ENCODE results near the gene EPHA10.

EPHA10 gene

GRCh38 chr1:37807555-37808368 lies 42.8 kb upstream of the EPHA10 start, which contains the start of the genes C1orf122 and YRDC:
Gene C1orf122 (plus strand): TSS chr1:37807790. CDS start chr1:37808405, 615 bp downstream.
Gene YRDC (minus strand): TSS chr1:37808208. CDS start chr1:37808180, 28 bp downstream.
- TF ChIP-seq, protein P1, sequence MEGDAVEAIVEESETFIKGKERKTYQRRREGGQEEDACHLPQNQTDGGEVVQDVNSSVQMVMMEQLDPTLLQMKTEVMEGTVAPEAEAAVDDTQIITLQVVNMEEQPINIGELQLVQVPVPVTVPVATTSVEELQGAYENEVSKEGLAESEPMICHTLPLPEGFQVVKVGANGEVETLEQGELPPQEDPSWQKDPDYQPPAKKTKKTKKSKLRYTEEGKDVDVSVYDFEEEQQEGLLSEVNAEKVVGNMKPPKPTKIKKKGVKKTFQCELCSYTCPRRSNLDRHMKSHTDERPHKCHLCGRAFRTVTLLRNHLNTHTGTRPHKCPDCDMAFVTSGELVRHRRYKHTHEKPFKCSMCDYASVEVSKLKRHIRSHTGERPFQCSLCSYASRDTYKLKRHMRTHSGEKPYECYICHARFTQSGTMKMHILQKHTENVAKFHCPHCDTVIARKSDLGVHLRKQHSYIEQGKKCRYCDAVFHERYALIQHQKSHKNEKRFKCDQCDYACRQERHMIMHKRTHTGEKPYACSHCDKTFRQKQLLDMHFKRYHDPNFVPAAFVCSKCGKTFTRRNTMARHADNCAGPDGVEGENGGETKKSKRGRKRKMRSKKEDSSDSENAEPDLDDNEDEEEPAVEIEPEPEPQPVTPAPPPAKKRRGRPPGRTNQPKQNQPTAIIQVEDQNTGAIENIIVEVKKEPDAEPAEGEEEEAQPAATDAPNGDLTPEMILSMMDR (IDR thresholded peaks at IDR 0.05; ENCODE audit: control insufficient read depth, insufficient read depth, low read depth, low read length, missing control alignments): no peak
- H3K4me3 ChIP-seq (ENCODE audit: control insufficient read depth, low read depth, low read length): peak within 1 kb of the TSS; percentile 78
- peak; percentile 56 for DNase-seq (ENCODE audit: low read depth)

DNA sequence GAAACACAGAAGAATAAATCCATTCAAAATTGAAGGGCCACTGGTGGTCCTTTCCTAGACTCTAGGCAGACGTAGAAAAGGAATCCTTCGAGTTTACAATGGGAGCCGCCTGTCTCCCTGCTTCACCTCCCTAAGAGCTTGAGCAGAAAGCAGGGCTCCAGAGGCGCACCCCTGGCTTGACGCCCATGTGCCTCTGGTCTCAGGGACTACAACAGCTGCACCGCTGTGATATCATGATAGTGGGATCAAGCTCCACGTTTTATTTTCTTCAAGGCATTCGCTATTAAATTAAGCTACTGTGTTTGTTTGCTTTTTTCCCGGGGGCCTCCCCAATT lies 42.3 kb upstream of the EPHA10 start:
- TF ChIP-seq, protein P1 (IDR thresholded peaks at IDR 0.05; ENCODE audit: control insufficient read depth, insufficient read depth, low read depth, low read length, missing control alignments): no peak
- no peak for DNase-seq (ENCODE audit: low read depth)
- H3K4me3 ChIP-seq (ENCODE audit: control insufficient read depth, low read depth, low read length): peak overlapping the region; percentile 78

- TF ChIP-seq, protein P1 (IDR thresholded peaks at IDR 0.05; ENCODE audit: control insufficient read depth, insufficient read depth, low read depth, low read length, missing control alignments): no peak
- no peak for DNase-seq (ENCODE audit: low read depth)
- H3K4me3 ChIP-seq (ENCODE audit: control insufficient read depth, low read depth, low read length): no peak overlapping the region
Measured at GRCh38 chr1:37802439-37802838, 37.5 kb upstream of the EPHA10 start.

DNA sequence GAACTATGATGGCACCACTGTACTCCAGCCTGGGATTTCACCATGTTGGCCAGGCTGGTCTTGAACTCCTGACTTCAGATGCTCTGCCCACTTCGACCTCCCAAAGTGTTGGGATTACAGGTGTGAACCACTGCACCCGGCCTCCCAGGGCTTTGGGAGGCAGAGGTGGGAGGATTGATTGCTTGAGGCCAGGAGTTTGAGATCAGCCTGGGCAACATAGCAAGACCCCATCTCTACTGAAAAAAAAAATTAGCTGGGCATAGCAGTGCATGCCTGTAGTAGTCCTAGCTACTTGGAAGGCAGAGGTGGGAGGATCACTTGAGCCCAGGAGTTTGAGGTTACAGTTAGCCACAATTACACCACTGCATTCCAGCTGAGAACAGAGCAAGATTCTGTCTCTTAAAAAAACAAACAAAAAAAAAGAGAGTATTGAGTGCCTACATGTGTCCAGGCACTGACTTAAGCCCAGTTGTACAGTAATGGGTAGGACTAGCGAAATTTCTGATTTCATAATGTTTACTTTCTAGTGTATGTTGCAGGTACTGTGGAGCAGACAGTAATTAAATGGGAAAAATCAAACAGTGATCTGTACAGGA lies 32.9 kb upstream of the EPHA10 start:
- no peak overlapping the region for H3K4me3 ChIP-seq (ENCODE audit: control insufficient read depth, low read depth, low read length)
- peak; percentile 57 for DNase-seq (ENCODE audit: low read depth)
- TF ChIP-seq, protein P1 (IDR thresholded peaks at IDR 0.05; ENCODE audit: control insufficient read depth, insufficient read depth, low read depth, low read length, missing control alignments): no peak

DNA sequence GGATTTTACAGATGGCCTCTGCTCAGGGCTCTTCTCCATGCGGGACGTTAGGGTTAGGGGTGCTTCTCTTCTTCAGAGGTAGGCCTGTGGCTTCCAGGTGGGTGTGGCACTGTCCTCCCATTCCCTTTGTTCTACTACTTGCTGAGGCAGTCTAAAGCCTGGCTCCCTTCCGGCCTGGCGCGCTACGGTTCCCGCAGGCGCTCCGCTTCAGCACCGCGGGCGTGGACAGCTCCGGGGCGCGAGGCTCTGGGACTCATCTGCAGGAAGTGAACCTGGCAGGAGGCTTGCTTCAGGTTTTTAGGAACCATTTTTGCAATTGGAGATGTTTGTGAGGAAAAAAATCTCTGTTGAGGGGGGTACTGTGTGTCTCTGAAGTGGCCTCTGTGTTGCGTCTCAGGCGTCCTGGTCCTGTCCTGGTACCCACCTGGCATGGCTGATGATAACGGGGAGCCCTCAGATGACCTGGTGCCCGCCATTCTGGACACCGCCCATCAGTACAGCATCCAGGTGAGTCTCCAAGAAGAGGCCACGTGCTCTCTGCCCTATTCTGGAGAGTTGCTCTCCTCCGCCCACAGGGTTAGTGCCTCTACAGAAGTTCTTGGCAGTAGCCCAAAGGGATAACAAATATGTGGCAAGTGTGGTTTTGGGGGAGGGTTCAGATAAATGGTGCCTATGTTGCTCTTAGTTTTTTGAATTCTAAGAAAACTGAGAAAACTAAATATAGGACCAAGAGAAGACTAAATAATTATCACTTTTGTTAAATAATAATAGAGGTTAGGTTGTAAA lies 30.6 kb upstream of the EPHA10 start:
- TF ChIP-seq, protein P1 (IDR thresholded peaks at IDR 0.05; ENCODE audit: control insufficient read depth, insufficient read depth, low read depth, low read length, missing control alignments): no peak
- no peak overlapping the region for H3K4me3 ChIP-seq (ENCODE audit: control insufficient read depth, low read depth, low read length)
- no peak for DNase-seq (ENCODE audit: low read depth)
